Cerebellar nuclear complex (tissue), 1 donor: Measurements from ENCODE around the gene MAPK8IP3.
A peak's percentile ranks its signal among the peaks of the same experiment; 100 is the strongest.
"Not testable (repeated sequence)": the region's sequence is repeated elsewhere in the genome, so short reads cannot be mapped to it uniquely, and the experiment has no call there.

ENCODE experiments used
- DNase-seq, 2 experiments: peaks; one replicate each; lab custom pipeline; 2025; lab: John Stamatoyannopoulos, UW

MAPK8IP3 gene

GRCh38 chr16:1709356-1709755 lies 3.4 kb downstream of the MAPK8IP3 start:
- DNase-seq: no peak

- no peak for DNase-seq
These were observed 5.0 kb downstream of the MAPK8IP3 start for GRCh38 chr16:1710811-1711507.

- DNase-seq: peak in 1 of 2 experiments; percentile 17
These were observed 6.8 kb downstream of the MAPK8IP3 start for GRCh38 chr16:1712791-1713261.

GRCh38 chr16:1713331-1713730 lies 7.3 kb downstream of the MAPK8IP3 start:
- DNase-seq: no peak

- DNase-seq: no peak
These were observed 7.9 kb downstream of the MAPK8IP3 start for GRCh38 chr16:1713933-1714332.

GRCh38 chr16:1715220-1715619 lies 9.2 kb downstream of the MAPK8IP3 start:
- DNase-seq: no peak

- not testable (repeated sequence) for DNase-seq
These were observed 12.2 kb downstream of the MAPK8IP3 start for GRCh38 chr16:1718236-1718635.

- not testable (repeated sequence) for DNase-seq
These were observed 13.7 kb downstream of the MAPK8IP3 start for GRCh38 chr16:1719559-1720229.

GRCh38 chr16:1721372-1721771 lies 15.4 kb downstream of the MAPK8IP3 start:
- no peak for DNase-seq

- no peak for DNase-seq
These were observed 17.6 kb downstream of the MAPK8IP3 start for GRCh38 chr16:1723450-1724147.

GRCh38 chr16:1724491-1724890 lies 18.5 kb downstream of the MAPK8IP3 start:
- no peak for DNase-seq

GRCh38 chr16:1726661-1727502 lies 20.9 kb downstream of the MAPK8IP3 start:
- no peak for DNase-seq

- no peak for DNase-seq
These were observed 21.9 kb downstream of the MAPK8IP3 start for GRCh38 chr16:1727651-1728624.

GRCh38 chr16:1729026-1729425 lies 23.0 kb downstream of the MAPK8IP3 start:
- DNase-seq: no peak

- no peak for DNase-seq
These were observed 23.4 kb downstream of the MAPK8IP3 start for GRCh38 chr16:1729445-1729844.

GRCh38 chr16:1731073-1731472 lies 25.1 kb downstream of the MAPK8IP3 start:
- DNase-seq: no peak

GRCh38 chr16:1731603-1732002 lies 25.6 kb downstream of the MAPK8IP3 start:
- DNase-seq: no peak

- DNase-seq: no peak
These were observed 26.1 kb downstream of the MAPK8IP3 start for GRCh38 chr16:1732071-1732470.

- peak; percentile 75 to 94 for DNase-seq
These were observed 26.6 kb downstream of the MAPK8IP3 start for GRCh38 chr16:1732551-1732987.

GRCh38 chr16:1734123-1734522 lies 28.1 kb downstream of the MAPK8IP3 start:
- DNase-seq: no peak

- no peak for DNase-seq
These were observed 28.8 kb downstream of the MAPK8IP3 start for GRCh38 chr16:1734816-1735215.
